K562 (cell line): ENCODE results near the gene SLC24A4.

Experiments
- CEBPB ChIP-seq: fragments of 450-650 bp; IDR thresholded peaks from 2 replicates; pipeline ENCODE4 v1.6.1; 2016; ENCODE audit warnings: missing genetic modification characterization, missing compliant biosample characterization
- EGR1 ChIP-seq: fragments of 450-650 bp; conservative IDR thresholded peaks from 2 replicates; pipeline ENCODE4 v1.6.1; 2017; ENCODE audit warnings: mild to moderate bottlenecking
- PPARD ChIP-seq: fragments of 250-450 bp; sonication (Bioruptor Pico); IDR thresholded peaks from 2 replicates; pipeline ENCODE4 v1.8.0; 2022; ENCODE audit warnings: inconsistent platforms, mild to moderate bottlenecking, moderate library complexity
- SIN3B ChIP-seq: fragments of 450-650 bp; IDR thresholded peaks from 2 replicates; pipeline ENCODE4 v1.6.1; 2017; ENCODE audit warnings: low read depth, mild to moderate bottlenecking, moderate library complexity
- SRSF9 ChIP-seq: fragments of 200-400 bp; formaldehyde crosslinking; IDR thresholded peaks from 2 replicates; pipeline ENCODE4 v1.6.1; 2017; ENCODE audit warnings: low read depth, low read length, borderline replicate concordance
- YY1 ChIP-seq, 3 experiments: IDR thresholded peaks; 2 replicates each; pipeline ENCODE4 v1.6.1; 2011; ENCODE audit warnings: low read length in 2 of 3, mild to moderate bottlenecking in 2 of 3, moderate library complexity in 2 of 3, borderline replicate concordance in 1 of 3, control low read depth in 1 of 3, low read depth in 1 of 3; ENCODE audit not compliant: insufficient read depth in 3 of 3, insufficient replicate concordance in 2 of 3, control insufficient read depth in 1 of 3, insufficient read length in 1 of 3; ENCODE audit errors: extremely low read depth in 1 of 3
- ZNF3 ChIP-seq: fragments of 250-450 bp; sonication (Bioruptor Pico); IDR thresholded peaks from 2 replicates; pipeline ENCODE4 v1.5.0; 2021; ENCODE audit warnings: mild to moderate bottlenecking, moderate library complexity
- TF ChIP-seq, protein P1 (sequence below), 3 experiments: IDR thresholded peaks in 2 of 3; conservative IDR thresholded peaks in 1 of 3; 2 replicates each; pipeline ENCODE4 v1.5.1; 2011 to 2012; ENCODE audit warnings: low read length in 3 of 3, mild to moderate bottlenecking in 3 of 3, control low read depth in 2 of 3, improper control_type of control experiment in 1 of 3, inconsistent platforms in 1 of 3, low read depth in 1 of 3, mixed read lengths in 1 of 3, moderate library complexity in 1 of 3; ENCODE audit not compliant: insufficient read depth in 2 of 3
- TF ChIP-seq, protein P2 (sequence below): sonication (generic); formaldehyde crosslinking; IDR thresholded peaks from 2 replicates; pipeline ENCODE4 v1.8.1; 2022; ENCODE audit warnings: missing genetic modification reagents
- TF ChIP-seq, protein P3 (sequence below), 2 experiments: fragments of 450-650 bp; IDR thresholded peaks; 2 replicates each; pipeline ENCODE4 v1.6.1; 2016; ENCODE audit warnings: mild to moderate bottlenecking in 2 of 2, borderline replicate concordance in 1 of 2, low read depth in 1 of 2, moderate library complexity in 1 of 2

DNA sequence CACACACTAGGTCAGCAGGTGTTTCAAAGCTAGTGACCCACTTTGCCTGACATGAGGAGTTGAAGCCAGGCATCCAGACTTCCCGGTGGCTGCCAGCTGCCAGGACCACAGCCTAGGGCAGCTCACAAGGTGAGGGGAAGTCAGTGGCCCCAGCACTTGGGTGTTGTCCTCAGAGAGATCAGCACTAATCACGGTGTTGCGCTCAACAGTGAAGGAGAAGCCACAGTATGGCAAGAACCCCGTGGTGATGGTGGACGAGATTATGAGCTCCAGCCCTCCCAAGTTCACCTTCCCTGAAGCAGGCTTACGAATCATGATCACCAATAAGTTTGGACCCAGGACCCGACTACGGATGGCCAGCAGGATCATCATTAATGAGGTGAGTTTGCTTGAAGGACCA, 130.7 kb downstream of the SLC24A4 start:
- no peak for TF ChIP-seq SIN3B
- no peak for TF ChIP-seq ZNF3
- TF ChIP-seq EGR1 = no peak
- no peak for TF ChIP-seq CEBPB (tag)
- TF ChIP-seq, protein P1, sequence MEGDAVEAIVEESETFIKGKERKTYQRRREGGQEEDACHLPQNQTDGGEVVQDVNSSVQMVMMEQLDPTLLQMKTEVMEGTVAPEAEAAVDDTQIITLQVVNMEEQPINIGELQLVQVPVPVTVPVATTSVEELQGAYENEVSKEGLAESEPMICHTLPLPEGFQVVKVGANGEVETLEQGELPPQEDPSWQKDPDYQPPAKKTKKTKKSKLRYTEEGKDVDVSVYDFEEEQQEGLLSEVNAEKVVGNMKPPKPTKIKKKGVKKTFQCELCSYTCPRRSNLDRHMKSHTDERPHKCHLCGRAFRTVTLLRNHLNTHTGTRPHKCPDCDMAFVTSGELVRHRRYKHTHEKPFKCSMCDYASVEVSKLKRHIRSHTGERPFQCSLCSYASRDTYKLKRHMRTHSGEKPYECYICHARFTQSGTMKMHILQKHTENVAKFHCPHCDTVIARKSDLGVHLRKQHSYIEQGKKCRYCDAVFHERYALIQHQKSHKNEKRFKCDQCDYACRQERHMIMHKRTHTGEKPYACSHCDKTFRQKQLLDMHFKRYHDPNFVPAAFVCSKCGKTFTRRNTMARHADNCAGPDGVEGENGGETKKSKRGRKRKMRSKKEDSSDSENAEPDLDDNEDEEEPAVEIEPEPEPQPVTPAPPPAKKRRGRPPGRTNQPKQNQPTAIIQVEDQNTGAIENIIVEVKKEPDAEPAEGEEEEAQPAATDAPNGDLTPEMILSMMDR (IDR thresholded peaks at IDR 0.05 in 2 of 3, conservative IDR thresholded peaks at IDR 0.05 in 1 of 3; ENCODE audit: insufficient read depth in 2 of 3, low read depth in 1 of 3, low read length in 3 of 3) = no peak
- TF ChIP-seq, protein P2, sequence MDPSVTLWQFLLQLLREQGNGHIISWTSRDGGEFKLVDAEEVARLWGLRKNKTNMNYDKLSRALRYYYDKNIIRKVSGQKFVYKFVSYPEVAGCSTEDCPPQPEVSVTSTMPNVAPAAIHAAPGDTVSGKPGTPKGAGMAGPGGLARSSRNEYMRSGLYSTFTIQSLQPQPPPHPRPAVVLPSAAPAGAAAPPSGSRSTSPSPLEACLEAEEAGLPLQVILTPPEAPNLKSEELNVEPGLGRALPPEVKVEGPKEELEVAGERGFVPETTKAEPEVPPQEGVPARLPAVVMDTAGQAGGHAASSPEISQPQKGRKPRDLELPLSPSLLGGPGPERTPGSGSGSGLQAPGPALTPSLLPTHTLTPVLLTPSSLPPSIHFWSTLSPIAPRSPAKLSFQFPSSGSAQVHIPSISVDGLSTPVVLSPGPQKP (CRISPR knock-in tag) = no peak
- TF ChIP-seq, protein P3, sequence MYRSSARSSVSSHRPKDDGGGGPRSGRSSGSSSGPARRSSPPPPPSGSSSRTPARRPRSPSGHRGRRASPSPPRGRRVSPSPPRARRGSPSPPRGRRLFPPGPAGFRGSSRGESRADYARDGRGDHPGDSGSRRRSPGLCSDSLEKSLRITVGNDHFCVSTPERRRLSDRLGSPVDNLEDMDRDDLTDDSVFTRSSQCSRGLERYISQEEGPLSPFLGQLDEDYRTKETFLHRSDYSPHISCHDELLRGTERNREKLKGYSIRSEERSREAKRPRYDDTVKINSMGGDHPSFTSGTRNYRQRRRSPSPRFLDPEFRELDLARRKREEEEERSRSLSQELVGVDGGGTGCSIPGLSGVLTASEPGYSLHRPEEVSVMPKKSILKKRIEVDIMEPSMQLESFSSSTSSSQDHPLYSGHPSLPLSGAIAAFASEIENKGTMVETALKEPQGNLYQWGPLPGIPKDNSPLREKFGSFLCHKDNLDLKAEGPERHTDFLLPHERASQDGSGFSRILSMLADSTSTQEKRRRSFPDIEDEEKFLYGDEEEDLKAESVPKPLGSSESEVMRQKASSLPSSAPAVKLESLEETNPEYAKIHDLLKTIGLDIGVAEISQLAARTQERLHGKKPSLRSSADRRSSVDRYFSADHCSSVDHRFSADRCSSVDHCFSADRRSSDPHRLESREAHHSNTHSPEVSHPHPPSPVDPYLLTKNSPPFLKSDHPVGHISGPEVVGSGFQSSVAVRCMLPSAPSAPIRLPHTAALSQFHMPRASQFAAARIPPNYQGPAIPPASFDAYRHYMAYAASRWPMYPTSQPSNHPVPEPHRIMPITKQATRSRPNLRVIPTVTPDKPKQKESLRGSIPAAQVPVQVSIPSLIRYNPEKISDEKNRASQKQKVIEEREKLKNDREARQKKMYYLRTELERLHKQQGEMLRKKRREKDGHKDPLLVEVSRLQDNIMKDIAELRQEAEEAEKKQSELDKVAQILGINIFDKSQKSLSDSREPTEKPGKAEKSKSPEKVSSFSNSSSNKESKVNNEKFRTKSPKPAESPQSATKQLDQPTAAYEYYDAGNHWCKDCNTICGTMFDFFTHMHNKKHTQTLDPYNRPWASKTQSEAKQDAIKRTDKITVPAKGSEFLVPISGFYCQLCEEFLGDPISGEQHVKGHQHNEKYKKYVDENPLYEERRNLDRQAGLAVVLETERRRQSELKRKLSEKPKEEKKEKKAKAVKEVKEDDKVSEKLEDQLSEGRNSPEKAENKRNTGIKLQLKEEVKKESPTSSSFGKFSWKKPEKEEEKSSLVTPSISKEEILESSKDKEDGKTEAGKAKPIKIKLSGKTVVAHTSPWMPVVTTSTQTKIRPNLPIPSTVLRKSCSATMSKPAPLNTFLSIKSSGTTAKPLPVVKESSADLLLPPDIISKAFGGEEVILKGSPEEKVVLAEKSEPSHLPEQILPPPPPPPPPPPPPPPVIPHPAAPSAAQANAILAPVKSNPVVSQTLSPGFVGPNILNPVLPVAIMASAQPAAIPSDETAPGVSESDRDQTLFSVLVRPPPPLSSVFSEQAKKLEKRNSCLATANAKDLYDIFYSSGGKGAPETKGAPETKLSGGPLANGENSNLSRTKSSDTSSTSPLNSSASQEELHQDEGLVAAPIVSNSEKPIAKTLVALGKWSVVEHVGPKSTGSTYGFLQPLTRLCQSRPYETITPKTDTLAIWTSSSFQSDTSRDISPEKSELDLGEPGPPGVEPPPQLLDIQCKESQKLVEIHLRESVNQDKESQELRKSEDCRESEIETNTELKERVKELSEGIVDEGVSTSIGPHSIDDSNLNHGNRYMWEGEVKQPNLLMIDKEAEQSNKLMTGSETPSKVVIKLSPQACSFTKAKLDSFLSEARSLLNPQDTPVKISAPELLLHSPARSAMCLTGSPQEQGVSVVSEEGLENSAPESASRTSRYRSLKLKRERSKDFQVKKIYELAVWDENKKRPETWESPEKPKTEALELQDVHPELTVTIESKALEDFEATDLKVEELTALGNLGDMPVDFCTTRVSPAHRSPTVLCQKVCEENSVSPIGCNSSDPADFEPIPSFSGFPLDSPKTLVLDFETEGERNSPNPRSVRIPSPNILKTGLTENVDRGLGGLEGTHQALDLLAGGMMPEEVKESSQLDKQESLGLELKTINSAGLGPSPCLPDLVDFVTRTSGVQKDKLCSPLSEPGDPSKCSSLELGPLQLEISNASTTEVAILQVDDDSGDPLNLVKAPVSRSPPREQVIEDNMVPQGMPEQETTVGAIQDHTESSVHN (IDR thresholded peaks at IDR 0.05; ENCODE audit: borderline replicate concordance in 1 of 2, low read depth in 1 of 2) = no peak
- TF ChIP-seq SRSF9 = no peak
- TF ChIP-seq YY1 (IDR thresholded peaks at IDR 0.05; ENCODE audit: borderline replicate concordance in 1 of 3, control insufficient read depth in 1 of 3, extremely low read depth in 1 of 3, insufficient read depth in 3 of 3, insufficient read length in 1 of 3, insufficient replicate concordance in 2 of 3, low read depth in 1 of 3, low read length in 2 of 3) = no peak
- TF ChIP-seq PPARD (CRISPR knock-in tag) = no peak
